Measurements from ENCODE around the gene FAXDC2.
A peak's percentile ranks its signal among the peaks of the same experiment; 100 is the strongest.

Gene FAXDC2

DNA sequence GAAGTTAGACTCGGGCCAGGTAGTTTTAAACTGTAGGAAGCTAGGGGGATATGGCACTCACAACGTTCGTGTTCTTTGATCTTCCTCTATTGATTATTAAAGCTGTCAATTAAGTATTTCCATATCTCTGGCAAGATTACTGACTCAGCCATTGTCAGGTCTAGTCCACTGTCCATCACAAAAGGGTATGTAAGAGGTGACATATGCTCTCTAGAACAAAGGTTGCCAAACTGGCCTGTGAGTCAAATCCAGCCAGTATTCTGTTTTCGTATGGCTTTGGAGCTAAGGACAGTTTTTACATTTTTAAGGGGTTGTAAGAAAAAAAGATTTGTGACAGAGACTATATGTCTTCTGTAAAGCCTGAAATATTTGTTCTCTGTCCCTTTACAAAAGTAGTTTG lies 44.2 kb downstream of the FAXDC2 start:
- Histone ChIP-seq H3K27ac (ENCODE audit: extremely low read depth, low read depth, low read length) (no peak overlapping the region), H3K4me3 (ENCODE audit: low read depth, low read length) (no peak overlapping the region), H3K36me3 (ENCODE audit: control insufficient read depth in 2 of 2, insufficient read depth in 1 of 2, low read length in 2 of 2) (peaks cover 81 to 95% of the 10 kb centered on the region in 2 experiments), H3K4me1 (ENCODE audit: control insufficient read depth, insufficient read depth, low read length) (peaks cover under 1% of the 10 kb centered on the region), H3K9me3 (ENCODE audit: control insufficient read depth, insufficient read depth, low read depth, low read length) (no peaks in the 10 kb centered on the region)
- no peak for TF ChIP-seq SETDB1 (IDR thresholded peaks at IDR 0.05; ENCODE audit: insufficient read length, low read length)
- ChIA-PET CTCF (interaction anchor here (0.6 to 2.2 kb wide), 4 partner anchors 13 to 160 kb away, joined by 3 to 5 read pairs (median 4); no protein-coding TSS in a partner anchor), POLR2A (no interaction called here)

DNA sequence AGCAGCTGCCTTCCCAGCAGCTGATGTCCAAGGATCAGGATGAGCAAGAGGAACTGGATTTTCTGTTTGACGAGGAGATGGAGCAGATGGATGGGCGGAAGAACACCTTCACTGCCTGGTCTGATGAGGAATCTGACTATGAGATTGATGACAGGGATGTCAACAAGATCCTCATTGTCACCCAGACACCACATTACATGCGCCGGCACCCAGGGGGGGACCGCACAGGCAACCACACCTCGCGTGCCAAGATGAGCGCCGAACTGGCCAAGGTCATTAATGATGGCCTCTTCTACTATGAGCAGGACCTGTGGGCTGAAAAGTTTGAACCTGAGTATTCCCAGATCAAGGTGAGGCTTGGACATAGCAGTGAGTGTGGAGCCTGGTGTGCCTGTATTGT lies 48.4 kb downstream of the FAXDC2 start:
- Histone ChIP-seq H3K36me3 (ENCODE audit: control insufficient read depth in 2 of 2, insufficient read depth in 1 of 2, low read length in 2 of 2) (peaks cover 69 to 98% of the 10 kb centered on the region in 2 experiments), H3K4me3 (ENCODE audit: low read depth, low read length) (no peak overlapping the region), H3K27ac (ENCODE audit: extremely low read depth, low read depth, low read length) (no peak overlapping the region), H3K9me3 (ENCODE audit: control insufficient read depth, insufficient read depth, low read depth, low read length) (no peaks in the 10 kb centered on the region), H3K4me1 (ENCODE audit: control insufficient read depth, insufficient read depth, low read length) (peaks cover 13% of the 10 kb centered on the region)
- ChIA-PET POLR2A (interaction anchor here (1.3 kb wide), 1 partner anchor 56 kb away, joined by 3 read pairs; the partner anchor contains the start of gene CNOT8), CTCF (no interaction called here)
- no peak for TF ChIP-seq ZEB2 (tag by site-specific recombination; IDR thresholded peaks at IDR 0.05)

DNA sequence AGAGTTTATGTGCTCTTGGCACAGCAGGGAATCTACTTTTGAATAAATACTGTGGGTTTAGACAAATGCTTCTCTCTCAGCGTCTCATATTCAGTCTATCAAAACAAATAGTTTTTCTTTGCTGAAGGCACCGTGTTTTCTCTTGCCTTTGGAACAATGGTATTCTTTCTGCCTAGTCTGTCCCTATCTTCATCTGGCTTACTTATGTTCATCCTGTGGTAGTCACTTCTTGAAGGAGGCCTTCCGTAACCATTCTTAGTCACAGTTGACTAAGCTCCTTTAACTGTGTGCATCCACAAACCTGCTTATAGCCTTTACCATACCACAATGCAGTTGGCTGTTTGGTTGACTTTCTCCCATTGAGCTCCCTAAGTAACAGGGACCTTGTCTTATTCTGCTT lies 49.3 kb downstream of the FAXDC2 start:
- TF ChIP-seq, protein P1, sequence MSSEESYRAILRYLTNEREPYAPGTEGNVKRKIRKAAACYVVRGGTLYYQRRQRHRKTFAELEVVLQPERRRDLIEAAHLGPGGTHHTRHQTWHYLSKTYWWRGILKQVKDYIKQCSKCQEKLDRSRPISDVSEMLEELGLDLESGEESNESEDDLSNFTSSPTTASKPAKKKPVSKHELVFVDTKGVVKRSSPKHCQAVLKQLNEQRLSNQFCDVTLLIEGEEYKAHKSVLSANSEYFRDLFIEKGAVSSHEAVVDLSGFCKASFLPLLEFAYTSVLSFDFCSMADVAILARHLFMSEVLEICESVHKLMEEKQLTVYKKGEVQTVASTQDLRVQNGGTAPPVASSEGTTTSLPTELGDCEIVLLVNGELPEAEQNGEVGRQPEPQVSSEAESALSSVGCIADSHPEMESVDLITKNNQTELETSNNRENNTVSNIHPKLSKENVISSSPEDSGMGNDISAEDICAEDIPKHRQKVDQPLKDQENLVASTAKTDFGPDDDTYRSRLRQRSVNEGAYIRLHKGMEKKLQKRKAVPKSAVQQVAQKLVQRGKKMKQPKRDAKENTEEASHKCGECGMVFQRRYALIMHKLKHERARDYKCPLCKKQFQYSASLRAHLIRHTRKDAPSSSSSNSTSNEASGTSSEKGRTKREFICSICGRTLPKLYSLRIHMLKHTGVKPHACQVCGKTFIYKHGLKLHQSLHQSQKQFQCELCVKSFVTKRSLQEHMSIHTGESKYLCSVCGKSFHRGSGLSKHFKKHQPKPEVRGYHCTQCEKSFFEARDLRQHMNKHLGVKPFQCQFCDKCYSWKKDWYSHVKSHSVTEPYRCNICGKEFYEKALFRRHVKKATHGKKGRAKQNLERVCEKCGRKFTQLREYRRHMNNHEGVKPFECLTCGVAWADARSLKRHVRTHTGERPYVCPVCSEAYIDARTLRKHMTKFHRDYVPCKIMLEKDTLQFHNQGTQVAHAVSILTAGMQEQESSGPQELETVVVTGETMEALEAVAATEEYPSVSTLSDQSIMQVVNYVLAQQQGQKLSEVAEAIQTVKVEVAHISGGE (tag by site-specific recombination; conservative IDR thresholded peaks at IDR 0.05; ENCODE audit: low read depth) = no peak
- TF ChIP-seq HOXD13 (CRISPR knock-in tag; IDR thresholded peaks at IDR 0.05; ENCODE audit: borderline replicate concordance) = no peak
- CTCF ChIA-PET = no interaction called here
- H3K36me3 ChIP-seq (ENCODE audit: control insufficient read depth in 2 of 2, insufficient read depth in 1 of 2, low read length in 2 of 2) = peaks cover 69 to 98% of the 10 kb centered on the region in 2 experiments
- H3K27ac ChIP-seq (ENCODE audit: extremely low read depth, low read depth, low read length) = peak overlapping the region; percentile 38; the same call in 1 of the 2 replicates
- no peaks in the 10 kb centered on the region for H3K9me3 ChIP-seq (ENCODE audit: control insufficient read depth, insufficient read depth, low read depth, low read length)
- H3K4me1 ChIP-seq (ENCODE audit: control insufficient read depth, insufficient read depth, low read length) = peaks cover 13% of the 10 kb centered on the region
- POLR2A ChIA-PET = interaction anchor here (1.3 kb wide), 1 partner anchor 57 kb away, joined by 3 read pairs; the partner anchor contains the start of gene CNOT8
- no peak overlapping the region for H3K4me3 ChIP-seq (ENCODE audit: low read depth, low read length)

DNA sequence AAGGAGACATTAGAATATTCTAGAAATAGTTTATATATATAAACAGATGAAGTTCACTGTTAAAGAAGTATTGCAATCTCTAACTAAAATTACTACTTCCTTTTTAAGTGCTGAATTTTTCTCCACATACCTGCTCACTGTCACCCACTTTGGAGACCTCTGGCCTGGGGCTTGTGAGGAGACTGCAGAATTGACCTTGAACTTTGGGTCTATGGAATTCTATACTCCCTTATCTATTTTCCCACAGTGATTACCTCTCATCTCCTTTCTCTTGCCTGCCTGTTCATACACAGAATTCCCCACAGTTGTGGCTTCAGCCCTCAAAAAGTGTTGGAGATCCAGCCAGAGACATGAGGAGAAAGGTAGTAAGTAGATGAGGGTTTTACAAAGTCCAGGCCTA lies 49.8 kb downstream of the FAXDC2 start:
- ChIA-PET POLR2A (interaction anchor here (1.3 kb wide), 1 partner anchor 58 kb away, joined by 3 read pairs; the partner anchor contains the start of gene CNOT8), CTCF (no interaction called here)
- Histone ChIP-seq H3K4me1 (ENCODE audit: control insufficient read depth, insufficient read depth, low read length) (peaks cover 13% of the 10 kb centered on the region), H3K36me3 (ENCODE audit: control insufficient read depth in 2 of 2, insufficient read depth in 1 of 2, low read length in 2 of 2) (peaks cover 69 to 93% of the 10 kb centered on the region in 2 experiments), H3K9me3 (ENCODE audit: control insufficient read depth, insufficient read depth, low read depth, low read length) (no peaks in the 10 kb centered on the region), H3K27ac (ENCODE audit: extremely low read depth, low read depth, low read length) (peak overlapping the region; percentile 39; the same call in 1 of the 2 replicates), H3K4me3 (ENCODE audit: low read depth, low read length) (no peak overlapping the region)
- TF ChIP-seq ZNF221 (tag by site-specific recombination; IDR thresholded peaks at IDR 0.05; ENCODE audit: borderline replicate concordance) = no peak
- no peak for TF ChIP-seq ZNF785 (tag by site-specific recombination; IDR thresholded peaks at IDR 0.05)
- no peak for TF ChIP-seq GFI1B (tag by site-specific recombination; IDR thresholded peaks at IDR 0.05)
- no peak for TF ChIP-seq ZNF776 (tag by site-specific recombination; IDR thresholded peaks at IDR 0.05; ENCODE audit: borderline replicate concordance)
- no peak for TF ChIP-seq ZNF830 (tag by site-specific recombination; IDR thresholded peaks at IDR 0.05; ENCODE audit: low read depth)

DNA sequence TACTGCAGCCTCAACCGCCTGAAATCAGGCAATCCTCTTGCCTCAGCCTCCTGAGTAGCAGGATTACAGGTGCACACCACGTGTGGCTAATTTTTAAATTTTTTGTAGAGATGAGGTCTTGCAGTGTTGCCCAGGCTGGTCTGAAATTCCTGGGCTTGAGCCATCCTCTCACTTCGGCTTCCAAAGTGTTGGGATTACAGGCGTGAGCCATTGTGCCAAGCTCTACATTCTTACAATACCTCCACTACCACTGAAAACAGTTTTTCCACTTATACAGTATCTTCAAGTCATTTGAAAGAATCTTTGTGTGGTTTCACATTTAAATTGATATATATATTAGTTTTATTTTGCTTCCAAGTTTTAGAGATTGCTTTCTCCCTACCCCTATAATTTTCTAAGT lies 52.6 kb downstream of the FAXDC2 start:
- POLR2A ChIA-PET = no interaction called here
- Histone ChIP-seq H3K9me3 (ENCODE audit: control insufficient read depth, insufficient read depth, low read depth, low read length) (no peaks in the 10 kb centered on the region), H3K27ac (ENCODE audit: extremely low read depth, low read depth, low read length) (no peak overlapping the region), H3K4me1 (ENCODE audit: control insufficient read depth, insufficient read depth, low read length) (peaks cover 13% of the 10 kb centered on the region), H3K36me3 (ENCODE audit: control insufficient read depth in 2 of 2, insufficient read depth in 1 of 2, low read length in 2 of 2) (peaks cover 44 to 91% of the 10 kb centered on the region in 2 experiments), H3K4me3 (ENCODE audit: low read depth, low read length) (no peak overlapping the region)
- CTCF ChIA-PET = interaction anchor here (0.7 kb wide), 1 partner anchor 26 kb away, joined by 5 read pairs; no protein-coding TSS in a partner anchor
- TF ChIP-seq, protein P2, sequence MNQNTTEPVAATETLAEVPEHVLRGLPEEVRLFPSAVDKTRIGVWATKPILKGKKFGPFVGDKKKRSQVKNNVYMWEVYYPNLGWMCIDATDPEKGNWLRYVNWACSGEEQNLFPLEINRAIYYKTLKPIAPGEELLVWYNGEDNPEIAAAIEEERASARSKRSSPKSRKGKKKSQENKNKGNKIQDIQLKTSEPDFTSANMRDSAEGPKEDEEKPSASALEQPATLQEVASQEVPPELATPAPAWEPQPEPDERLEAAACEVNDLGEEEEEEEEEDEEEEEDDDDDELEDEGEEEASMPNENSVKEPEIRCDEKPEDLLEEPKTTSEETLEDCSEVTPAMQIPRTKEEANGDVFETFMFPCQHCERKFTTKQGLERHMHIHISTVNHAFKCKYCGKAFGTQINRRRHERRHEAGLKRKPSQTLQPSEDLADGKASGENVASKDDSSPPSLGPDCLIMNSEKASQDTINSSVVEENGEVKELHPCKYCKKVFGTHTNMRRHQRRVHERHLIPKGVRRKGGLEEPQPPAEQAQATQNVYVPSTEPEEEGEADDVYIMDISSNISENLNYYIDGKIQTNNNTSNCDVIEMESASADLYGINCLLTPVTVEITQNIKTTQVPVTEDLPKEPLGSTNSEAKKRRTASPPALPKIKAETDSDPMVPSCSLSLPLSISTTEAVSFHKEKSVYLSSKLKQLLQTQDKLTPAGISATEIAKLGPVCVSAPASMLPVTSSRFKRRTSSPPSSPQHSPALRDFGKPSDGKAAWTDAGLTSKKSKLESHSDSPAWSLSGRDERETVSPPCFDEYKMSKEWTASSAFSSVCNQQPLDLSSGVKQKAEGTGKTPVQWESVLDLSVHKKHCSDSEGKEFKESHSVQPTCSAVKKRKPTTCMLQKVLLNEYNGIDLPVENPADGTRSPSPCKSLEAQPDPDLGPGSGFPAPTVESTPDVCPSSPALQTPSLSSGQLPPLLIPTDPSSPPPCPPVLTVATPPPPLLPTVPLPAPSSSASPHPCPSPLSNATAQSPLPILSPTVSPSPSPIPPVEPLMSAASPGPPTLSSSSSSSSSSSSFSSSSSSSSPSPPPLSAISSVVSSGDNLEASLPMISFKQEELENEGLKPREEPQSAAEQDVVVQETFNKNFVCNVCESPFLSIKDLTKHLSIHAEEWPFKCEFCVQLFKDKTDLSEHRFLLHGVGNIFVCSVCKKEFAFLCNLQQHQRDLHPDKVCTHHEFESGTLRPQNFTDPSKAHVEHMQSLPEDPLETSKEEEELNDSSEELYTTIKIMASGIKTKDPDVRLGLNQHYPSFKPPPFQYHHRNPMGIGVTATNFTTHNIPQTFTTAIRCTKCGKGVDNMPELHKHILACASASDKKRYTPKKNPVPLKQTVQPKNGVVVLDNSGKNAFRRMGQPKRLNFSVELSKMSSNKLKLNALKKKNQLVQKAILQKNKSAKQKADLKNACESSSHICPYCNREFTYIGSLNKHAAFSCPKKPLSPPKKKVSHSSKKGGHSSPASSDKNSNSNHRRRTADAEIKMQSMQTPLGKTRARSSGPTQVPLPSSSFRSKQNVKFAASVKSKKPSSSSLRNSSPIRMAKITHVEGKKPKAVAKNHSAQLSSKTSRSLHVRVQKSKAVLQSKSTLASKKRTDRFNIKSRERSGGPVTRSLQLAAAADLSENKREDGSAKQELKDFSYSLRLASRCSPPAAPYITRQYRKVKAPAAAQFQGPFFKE (tag by site-specific recombination; IDR thresholded peaks at IDR 0.05; ENCODE audit: borderline replicate concordance) = no peak
- TF ChIP-seq, protein P3, sequence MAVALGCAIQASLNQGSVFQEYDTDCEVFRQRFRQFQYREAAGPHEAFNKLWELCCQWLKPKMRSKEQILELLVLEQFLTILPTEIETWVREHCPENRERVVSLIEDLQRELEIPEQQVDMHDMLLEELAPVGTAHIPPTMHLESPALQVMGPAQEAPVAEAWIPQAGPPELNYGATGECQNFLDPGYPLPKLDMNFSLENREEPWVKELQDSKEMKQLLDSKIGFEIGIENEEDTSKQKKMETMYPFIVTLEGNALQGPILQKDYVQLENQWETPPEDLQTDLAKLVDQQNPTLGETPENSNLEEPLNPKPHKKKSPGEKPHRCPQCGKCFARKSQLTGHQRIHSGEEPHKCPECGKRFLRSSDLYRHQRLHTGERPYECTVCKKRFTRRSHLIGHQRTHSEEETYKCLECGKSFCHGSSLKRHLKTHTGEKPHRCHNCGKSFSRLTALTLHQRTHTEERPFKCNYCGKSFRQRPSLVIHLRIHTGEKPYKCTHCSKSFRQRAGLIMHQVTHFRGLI (tag by site-specific recombination; IDR thresholded peaks at IDR 0.05) = no peak
- TF ChIP-seq ZNF24 (tag by site-specific recombination; IDR thresholded peaks at IDR 0.05) (no peak), OVOL3 (tag by site-specific recombination; IDR thresholded peaks at IDR 0.05) (no peak)

Measured in HEK293 (cell line).